HG02623 (cell line): ENCODE data around the gene TTLL3.
"Not testable (repeated sequence)": the region's sequence is repeated elsewhere in the genome, so short reads cannot be mapped to it uniquely, and the experiment has no call there.

Source experiments
- ATAC-seq: cut with Tn5 transposase; IDR thresholded peaks from one replicate; pipeline ENCODE4 v1.9.1; 2021; ENCODE audit warnings: moderate library complexity; ENCODE audit not compliant: unreplicated experiment

The TTLL3 gene

DNA sequence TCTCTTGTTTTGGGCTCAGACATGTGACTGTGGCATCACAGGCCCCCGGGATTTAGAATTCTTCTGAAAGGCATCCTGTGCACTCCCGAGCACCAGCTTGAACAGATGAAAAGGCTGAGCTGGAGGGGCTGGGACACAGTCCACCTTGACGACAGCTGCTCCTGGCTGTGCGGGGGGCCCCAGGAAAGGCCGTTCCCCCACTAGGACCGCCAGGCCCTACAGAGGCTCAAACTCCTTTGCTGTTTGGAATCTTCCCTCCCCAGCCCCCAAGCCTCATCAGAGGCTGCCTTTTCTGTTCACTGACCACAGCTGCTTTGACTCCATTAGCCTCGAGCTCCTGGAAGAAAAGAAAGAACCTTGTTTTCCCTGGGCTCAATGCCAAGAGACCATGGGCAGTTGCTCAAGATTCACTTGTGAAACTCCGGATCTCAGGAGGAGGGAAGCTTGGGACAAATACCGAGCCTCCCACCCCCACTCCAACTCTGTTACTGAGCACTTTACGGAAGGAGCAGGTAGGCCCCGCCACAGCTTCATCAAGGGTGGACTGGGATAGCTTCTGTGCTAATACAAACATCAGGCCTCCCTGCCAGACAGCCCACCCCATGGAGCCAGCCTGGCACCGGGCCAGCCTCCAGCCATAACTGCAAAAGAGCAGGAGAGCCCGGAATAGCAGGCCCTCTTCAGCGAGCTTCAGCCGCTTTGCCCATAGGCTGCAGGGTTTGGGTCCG lies 54.3 kb downstream of the TTLL3 start:
- ATAC-seq = no peak

DNA sequence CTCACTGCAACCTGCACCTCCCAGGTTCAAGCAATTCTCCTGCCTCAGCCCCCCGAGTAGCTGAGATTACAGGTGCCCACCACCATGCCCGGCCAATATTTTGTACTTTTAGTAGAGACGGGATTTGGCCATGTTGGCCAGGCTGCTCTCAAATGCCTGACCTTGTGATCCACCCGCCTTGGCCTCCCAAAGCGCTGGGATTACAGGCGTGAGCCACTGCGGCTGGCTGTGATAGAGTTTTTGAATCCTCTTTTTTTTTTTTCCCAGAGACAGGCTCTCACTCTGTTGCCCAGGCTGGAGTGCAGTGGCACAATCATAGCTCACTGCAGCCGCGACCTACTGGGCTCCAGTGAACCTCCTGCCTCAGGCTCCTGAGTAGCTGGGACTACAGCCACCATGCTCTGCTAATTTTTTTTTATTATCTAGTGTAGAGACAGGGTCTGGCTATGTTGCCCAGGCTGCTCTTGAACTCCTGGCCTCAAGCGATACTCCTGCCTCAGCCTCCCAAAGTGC lies 55.1 kb downstream of the TTLL3 start:
- ATAC-seq = not testable (repeated sequence)

DNA sequence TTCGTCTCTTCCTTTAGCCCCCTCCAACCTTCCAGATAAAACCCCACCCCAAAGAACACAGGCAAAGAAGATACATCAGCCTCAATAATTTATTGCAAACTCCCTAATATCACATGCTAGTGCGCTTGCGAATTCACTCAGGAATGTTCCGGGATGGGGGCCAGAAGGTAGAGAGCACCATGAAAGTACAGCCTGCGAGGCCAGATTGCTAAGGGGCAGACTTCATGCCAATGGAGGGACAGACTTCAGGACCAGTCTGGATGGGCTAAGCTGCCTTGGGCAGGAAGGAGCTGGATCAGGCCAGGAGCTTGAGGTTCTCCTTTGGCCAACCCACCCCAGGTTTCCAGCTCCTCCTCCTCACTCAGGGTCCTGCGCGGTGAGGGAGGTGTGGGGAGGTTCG lies 56.6 kb downstream of the TTLL3 start:
- no peak for ATAC-seq

DNA sequence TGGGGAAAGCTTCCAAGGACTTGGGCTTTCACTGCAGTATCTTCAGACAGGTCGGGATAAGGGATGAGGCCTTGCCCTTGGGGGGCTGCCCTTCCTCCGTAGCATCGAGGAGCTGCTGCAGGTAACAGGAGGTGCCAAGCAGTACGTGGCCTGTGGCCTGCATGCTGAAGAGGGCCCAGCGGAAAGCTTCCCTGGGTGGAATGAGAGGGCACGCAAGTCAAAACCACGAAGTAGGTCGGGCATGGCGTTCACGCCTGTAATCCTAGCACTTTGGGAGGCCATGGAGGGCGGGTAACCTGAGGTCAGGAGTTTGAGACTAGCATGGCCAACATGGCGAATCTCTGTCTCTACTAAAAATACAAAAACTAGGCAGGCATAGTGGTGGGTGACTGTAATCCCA lies 57.0 kb downstream of the TTLL3 start:
- ATAC-seq = no peak

DNA sequence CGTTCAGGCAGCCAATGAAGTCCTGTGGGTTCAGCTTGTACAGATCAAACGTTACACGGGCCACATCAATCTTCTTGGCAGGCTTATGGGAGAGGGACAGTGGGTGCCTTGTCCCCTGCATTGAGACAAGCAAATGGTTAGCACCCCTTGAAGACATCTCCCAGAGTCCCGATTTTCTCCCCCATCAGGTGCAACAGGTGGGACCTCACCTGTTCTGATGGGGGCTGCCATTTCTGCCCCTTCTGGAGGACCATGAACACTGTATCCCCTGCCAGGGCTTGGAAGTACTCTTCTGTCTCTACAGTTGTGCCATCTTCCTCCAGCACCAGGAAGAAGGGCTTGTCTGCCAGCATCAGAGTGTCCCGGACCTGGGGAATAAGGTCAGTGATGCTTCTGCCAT lies 59.9 kb downstream of the TTLL3 start:
- no peak for ATAC-seq

DNA sequence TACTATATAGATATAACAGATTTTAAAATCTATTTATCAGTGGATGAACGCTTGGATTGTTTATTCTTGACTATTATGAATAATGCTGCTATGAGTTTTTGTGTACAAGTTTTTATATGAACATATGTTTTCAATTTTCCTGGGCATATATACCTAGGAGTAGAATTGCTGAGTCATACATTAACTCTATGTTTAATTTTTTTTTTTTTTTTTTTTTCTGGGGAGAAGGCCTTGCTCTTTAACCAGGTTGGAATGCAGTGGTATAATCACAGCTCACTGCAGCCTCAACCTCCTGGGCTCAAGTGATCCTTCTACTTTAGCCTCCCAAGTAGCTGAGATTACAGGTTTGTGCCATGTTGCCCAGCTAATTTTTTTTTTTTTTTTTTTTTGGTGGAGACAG lies 60.9 kb downstream of the TTLL3 start:
- ATAC-seq = no peak

DNA sequence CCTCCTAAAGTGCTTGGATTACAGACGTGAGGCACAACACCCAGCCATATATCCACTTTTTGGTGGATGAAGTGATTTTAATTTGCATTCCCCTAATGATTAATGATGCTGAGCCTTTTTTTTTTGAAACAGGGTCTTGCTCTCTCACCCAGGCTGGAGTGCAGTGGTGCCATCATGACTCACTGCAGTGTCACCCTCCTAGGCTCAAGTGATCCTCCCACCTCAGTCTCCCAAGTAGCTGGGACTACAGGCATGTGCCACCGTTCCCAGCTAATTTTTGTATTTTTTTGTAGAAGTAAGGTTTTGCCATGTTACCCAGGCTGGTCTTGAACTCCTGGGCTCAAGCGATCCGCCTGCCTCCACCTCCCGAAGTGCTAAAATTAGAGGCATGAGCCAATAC lies 62.0 kb downstream of the TTLL3 start:
- not testable (repeated sequence) for ATAC-seq

DNA sequence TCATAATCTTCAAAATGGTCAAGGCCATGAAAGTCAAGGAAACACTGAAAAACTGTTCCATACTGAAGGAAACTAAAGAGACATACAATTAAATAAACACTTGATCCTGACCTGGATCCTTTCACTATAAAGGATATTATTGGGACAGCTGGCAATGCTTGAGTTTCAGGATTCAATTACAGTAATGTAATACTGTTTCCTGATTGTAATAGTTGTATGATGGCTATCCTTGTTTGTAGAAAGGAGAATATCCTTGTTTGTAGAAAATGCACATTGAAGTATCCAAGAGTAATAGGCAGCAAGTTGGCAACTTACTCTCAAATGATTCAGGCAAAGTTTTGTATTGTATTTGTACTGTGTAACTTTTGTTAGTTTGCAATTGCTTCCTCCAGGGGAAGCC lies 65.4 kb downstream of the TTLL3 start:
- ATAC-seq = no peak

DNA sequence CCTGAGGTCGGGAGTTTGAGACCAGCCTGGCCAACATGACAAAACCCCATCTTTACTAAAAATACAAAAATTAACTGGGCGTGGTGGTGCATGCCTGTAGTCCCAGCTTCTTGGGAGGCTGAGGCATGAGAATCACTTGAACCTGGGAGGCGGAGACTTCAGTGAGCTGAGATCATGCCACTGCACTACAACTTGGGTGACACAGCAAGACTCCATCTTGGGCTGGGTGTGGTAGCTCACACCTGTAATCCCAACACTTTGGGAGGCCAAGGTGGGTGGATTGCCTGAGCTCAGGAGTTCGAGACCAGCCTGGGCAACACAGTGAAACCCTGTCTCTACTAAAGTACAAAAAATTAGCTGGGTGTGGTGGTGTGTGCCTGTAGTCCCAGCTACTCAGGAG lies 66.2 kb downstream of the TTLL3 start:
- not testable (repeated sequence) for ATAC-seq

DNA sequence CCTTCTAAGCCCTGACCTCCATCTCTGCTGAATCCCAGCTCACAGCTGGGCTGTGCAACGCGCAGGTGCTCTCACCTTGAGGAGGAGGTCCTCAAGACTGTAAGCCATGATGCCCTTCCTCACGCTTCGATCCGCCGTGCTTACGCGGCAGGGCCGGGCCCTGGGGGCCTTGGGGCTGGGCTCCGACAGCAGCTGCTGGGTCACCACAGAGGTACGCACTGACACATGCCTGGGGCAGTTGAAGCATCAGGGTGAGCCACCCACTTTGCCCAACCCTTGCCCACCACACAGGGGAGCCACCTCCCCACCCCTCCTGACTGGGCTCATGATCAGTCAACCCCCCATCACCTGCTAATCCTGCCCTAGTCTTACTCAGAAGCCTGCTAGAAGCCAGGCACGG lies 66.9 kb downstream of the TTLL3 start:
- ATAC-seq = no peak

DNA sequence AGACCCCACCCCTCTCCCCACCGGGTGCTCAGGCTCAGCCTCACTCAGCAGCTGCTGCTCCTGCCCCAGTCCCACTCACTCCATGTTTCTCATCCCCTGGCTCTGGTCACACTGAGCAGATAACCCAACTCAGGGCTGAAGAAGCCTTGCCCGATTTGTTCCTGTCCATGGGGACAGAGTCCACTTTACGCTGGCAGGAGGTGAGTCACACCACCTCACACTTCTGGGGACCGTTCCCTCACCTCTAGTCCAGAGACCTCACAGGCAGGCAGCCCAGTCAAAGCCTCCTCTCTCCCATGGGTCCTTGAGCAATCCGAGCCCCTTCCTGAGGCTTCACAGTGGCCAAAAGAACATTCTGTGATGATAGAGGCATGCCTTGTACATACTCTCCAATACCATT lies 68.6 kb downstream of the TTLL3 start:
- no peak for ATAC-seq

DNA sequence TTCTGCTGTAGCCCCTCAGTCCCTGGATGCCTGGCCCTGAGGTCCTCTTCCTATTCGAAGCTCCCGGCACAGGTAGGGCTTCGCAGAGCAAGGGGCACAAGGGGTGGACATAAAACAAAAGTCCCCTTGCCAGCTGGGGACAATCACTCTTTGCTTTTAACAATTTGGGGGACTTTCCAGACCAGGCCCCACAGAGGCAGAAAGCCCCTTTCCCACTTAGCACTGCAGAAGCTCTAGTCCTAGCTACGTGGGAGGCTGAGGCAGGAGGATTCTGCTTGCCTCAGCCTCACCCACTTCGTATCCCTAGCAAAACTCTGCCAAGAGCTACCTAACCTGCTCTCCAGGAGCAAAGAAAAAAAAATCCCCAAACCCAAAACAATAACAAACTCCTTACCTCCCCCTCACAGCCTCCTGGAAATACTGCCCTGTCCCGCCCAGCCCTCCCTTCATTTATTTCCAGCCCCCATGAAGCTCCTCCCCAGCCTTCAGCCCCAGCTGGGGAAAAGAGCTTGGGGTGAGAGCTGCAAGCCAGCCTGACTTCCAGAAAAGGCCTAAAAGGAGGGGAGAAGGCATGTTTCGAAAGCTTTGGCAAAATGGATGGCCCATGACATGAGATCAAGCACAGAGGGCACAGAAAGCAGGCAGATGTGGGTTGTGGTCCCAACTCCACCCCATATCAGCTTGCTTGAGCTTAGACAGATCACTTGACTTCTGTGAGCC lies 69.9 kb downstream of the TTLL3 start, which contains the start of gene CIDEC:
TSS of gene CIDEC (minus strand) at position 424 of the 720 bp plus-strand sequence. CDS start 1,767 bp downstream, outside the sequence.
- ATAC-seq = no peak

DNA sequence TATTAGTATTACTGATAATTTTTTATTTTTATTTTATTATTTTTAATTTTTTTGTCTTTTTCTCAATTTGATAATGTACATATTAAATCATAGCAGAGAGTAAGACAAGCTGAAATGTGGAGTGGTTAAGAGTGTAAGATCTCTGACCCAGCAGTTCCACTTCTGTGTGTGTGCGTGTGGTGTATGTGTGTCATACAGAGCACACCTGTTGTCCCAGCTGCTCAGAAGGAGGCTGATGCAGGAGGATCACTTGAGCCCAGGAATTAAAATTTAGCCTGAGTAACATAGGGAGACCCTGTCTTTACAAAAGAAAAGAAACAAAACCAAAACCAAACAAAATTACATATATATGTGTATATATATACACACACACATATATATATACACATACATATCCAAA lies 71.4 kb downstream of the TTLL3 start:
- ATAC-seq = no peak

DNA sequence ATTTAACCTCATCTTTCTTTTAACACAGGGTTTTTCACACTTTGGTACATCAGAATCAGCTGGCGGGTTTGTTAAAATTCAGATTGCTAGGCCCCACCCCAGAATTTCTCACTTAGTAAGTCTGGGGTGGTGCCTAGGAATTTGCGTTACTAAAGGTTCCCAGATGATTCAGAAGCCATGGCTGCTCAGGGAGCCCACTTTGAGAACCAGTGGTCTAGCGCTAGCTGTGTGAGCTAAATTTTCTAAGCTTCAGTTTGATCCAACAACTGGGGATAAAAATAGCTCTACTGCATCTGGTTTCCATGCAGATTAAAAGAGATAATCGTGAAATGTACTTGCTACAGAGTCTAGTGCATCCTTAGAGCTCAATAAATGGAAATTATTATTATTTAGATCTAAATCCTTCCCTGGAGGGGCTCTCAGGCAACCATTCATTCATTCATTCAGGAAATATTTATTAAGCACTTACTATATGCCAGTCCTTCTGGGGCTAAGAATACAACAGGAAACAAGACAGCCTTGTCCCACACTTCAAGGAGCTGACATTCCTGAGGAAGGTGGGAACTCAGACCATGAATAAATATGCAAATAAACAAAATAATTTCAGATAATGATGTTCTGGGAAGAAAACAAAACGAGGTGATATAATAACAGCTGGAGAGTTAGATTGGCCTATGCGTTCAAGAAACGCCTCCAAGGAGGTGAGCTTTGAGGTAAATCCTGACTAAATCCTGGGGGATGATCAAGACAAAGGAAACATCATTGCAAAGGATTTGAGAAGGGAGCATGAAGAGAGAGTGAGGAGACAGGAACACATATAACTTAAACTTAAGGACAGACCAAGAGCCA lies 73.9 kb downstream of the TTLL3 start:
- ATAC-seq = no peak

DNA sequence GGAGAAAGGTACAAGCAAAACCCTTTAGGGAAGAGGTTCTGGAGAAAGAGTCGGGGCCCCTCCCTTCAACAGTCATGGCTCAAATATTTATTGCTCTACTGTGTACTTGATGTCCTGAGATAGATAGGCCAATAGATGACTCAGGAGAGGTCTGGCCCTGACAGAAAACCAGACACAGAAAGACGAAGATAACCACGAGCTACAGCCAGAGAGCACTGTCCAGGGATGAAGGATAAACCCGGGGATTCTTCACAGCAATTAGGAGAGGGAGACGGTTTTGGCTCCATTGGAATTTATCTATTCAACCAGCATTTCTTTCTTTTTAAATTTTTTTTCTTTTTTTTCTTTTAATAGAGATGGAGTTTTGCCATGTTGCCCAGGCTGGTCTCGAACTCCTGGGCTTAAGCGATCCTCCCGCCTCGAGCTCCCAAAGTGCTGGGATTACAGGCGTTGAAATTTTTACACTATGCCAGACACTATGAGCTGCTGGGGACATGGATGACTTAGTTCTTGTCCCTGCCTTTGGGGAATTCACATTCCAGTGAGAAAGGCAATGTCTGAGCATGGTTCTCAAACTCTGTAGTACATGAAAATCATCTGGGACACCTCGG lies 74.6 kb downstream of the TTLL3 start:
- ATAC-seq = no peak
